Immature natural killer cell (primary cell): ENCODE data around the gene MYL2. TPM values are rescaled to one million over a fixed set of nuclear protein-coding genes. Genes with fewer than 3 reads are reported as not detected.

ENCODE experiments used
- DNase-seq, 3 donors: peaks; one replicate each; pipeline ENCODE4 v3.0.0; 2022; ENCODE audit warnings: mixed read lengths in 1 of 3
- H3K27ac Mint-ChIP-seq, 6 donors: one replicate each; pipeline ENCODE4 v1.8.0; 2020; ENCODE audit warnings: mixed read lengths in 6 of 6, mild to moderate bottlenecking in 5 of 6, inconsistent platforms in 4 of 6, moderate library complexity in 3 of 6
- H3K27me3 Mint-ChIP-seq, 3 donors: one replicate each; pipeline ENCODE4 v1.8.0; 2020 to 2021; ENCODE audit warnings: low read depth in 3 of 3, mild to moderate bottlenecking in 3 of 3, mixed read lengths in 3 of 3, moderate library complexity in 3 of 3, inconsistent platforms in 1 of 3
- H3K36me3 Mint-ChIP-seq, 3 donors: one replicate each; pipeline ENCODE4 v1.8.0; 2020; ENCODE audit warnings: mixed read lengths in 3 of 3, inconsistent platforms in 2 of 3, mild to moderate bottlenecking in 2 of 3
- H3K4me1 Mint-ChIP-seq, 2 donors: one replicate each; pipeline ENCODE4 v1.8.0; 2020; ENCODE audit warnings: inconsistent platforms in 2 of 2, mild to moderate bottlenecking in 2 of 2, mixed read lengths in 2 of 2, moderate library complexity in 1 of 2
- H3K4me3 Mint-ChIP-seq, 5 donors: one replicate each; pipeline ENCODE4 v1.8.0; 2020; ENCODE audit warnings: mild to moderate bottlenecking in 5 of 5, mixed read lengths in 5 of 5, inconsistent platforms in 3 of 5, moderate library complexity in 3 of 5
- H3K9me3 Mint-ChIP-seq, 6 donors: one replicate each; pipeline ENCODE4 v1.8.0; 2020; ENCODE audit warnings: mild to moderate bottlenecking in 6 of 6, mixed read lengths in 6 of 6, inconsistent platforms in 4 of 6, moderate library complexity in 3 of 6
- polyA plus RNA-seq, 3 donors: library from polyadenylated mRNA; unstranded; fragments of 300-500 nt; fragmentation: Illumina TruSeq; gene quantifications; one replicate each; pipeline ENCODE4 v1.2.3, GENCODE V29; 2021

MYL2 gene
- polyA plus RNA-seq, 3 donors from 2014 or later, result not detected

- no peak for DNase-seq
- H3K9me3 Mint-ChIP-seq, result no peaks in the 10 kb centered on the region
- peaks cover 0 to 5% (median 3%) of the 10 kb centered on the region in 3 donors for H3K27me3 Mint-ChIP-seq
- no peaks in the 10 kb centered on the region for H3K4me1 Mint-ChIP-seq
- no peaks in the 10 kb centered on the region for H3K36me3 Mint-ChIP-seq
- no peak overlapping the region for H3K4me3 Mint-ChIP-seq
- no peak overlapping the region for H3K27ac Mint-ChIP-seq
Measured at GRCh38 chr12:110921262-110921661, 883 bp upstream of the MYL2 start.

- H3K9me3 Mint-ChIP-seq, result no peaks in the 10 kb centered on the region
- H3K27me3 Mint-ChIP-seq, result peaks cover 0 to 3% (median 3%) of the 10 kb centered on the region in 3 donors
Measured at GRCh38 chr12:110919720-110920119, 659 bp downstream of the MYL2 start.

GRCh38 chr12:110917961-110918360 lies 2.4 kb downstream of the MYL2 start:
- Mint-ChIP-seq H3K36me3 (no peaks in the 10 kb centered on the region), H3K27ac (no peak overlapping the region)

More at GRCh38 chr12:110919720-110920119, 659 bp downstream of the MYL2 start:
- Mint-ChIP-seq H3K4me1 (no peaks in the 10 kb centered on the region), H3K36me3 (no peaks in the 10 kb centered on the region), H3K4me3 (no peak overlapping the region), H3K27ac (no peak overlapping the region)
- no peak for DNase-seq

GRCh38 chr12:110917467-110917866 lies 2.9 kb downstream of the MYL2 start:
- no peak overlapping the region for H3K27ac Mint-ChIP-seq
- H3K4me1 Mint-ChIP-seq, result no peaks in the 10 kb centered on the region
- no peaks in the 10 kb centered on the region for H3K9me3 Mint-ChIP-seq
- H3K36me3 Mint-ChIP-seq, result no peaks in the 10 kb centered on the region
- no peak overlapping the region for H3K4me3 Mint-ChIP-seq
- peaks cover 0 to 4% (median 2%) of the 10 kb centered on the region in 3 donors for H3K27me3 Mint-ChIP-seq
- no peak for DNase-seq

More at GRCh38 chr12:110917961-110918360, 2.4 kb downstream of the MYL2 start:
- Mint-ChIP-seq H3K9me3 (no peaks in the 10 kb centered on the region), H3K27me3 (peaks cover 0 to 4% (median 3%) of the 10 kb centered on the region in 3 donors), H3K4me1 (no peaks in the 10 kb centered on the region), H3K4me3 (no peak overlapping the region)
- DNase-seq, result no peak

GRCh38 chr12:110916295-110916875 lies 4.0 kb downstream of the MYL2 start:
- no peaks in the 10 kb centered on the region for H3K4me1 Mint-ChIP-seq
- no peaks in the 10 kb centered on the region for H3K9me3 Mint-ChIP-seq
- no peaks in the 10 kb centered on the region for H3K36me3 Mint-ChIP-seq
- no peak overlapping the region for H3K4me3 Mint-ChIP-seq
- H3K27me3 Mint-ChIP-seq, result peaks cover 0 to 4% (median 1%) of the 10 kb centered on the region in 3 donors
- peak overlapping the region in 1 of 6 donors; percentile 9 for H3K27ac Mint-ChIP-seq
- no peak for DNase-seq

- no peak for DNase-seq
- no peak overlapping the region for H3K4me3 Mint-ChIP-seq
- peaks cover 1 to 4% (median 2%) of the 10 kb centered on the region in 3 donors for H3K27me3 Mint-ChIP-seq
- no peaks in the 10 kb centered on the region for H3K9me3 Mint-ChIP-seq
- no peaks in the 10 kb centered on the region for H3K36me3 Mint-ChIP-seq
- H3K4me1 Mint-ChIP-seq, result no peaks in the 10 kb centered on the region
- peak overlapping the region in 1 of 6 donors; percentile 38 for H3K27ac Mint-ChIP-seq
Measured at GRCh38 chr12:110913119-110914056, 7.0 kb downstream of the MYL2 start.

GRCh38 chr12:110912263-110912662 lies 8.1 kb downstream of the MYL2 start:
- Mint-ChIP-seq H3K36me3 (no peaks in the 10 kb centered on the region), H3K4me3 (no peak overlapping the region), H3K4me1 (no peaks in the 10 kb centered on the region), H3K27ac (no peak overlapping the region), H3K27me3 (peaks cover 1 to 6% (median 2%) of the 10 kb centered on the region in 3 donors), H3K9me3 (no peaks in the 10 kb centered on the region)
- no peak for DNase-seq

- H3K36me3 Mint-ChIP-seq, result no peaks in the 10 kb centered on the region
- no peak for DNase-seq
- H3K4me3 Mint-ChIP-seq, result no peak overlapping the region
- H3K4me1 Mint-ChIP-seq, result no peaks in the 10 kb centered on the region
- H3K9me3 Mint-ChIP-seq, result no peaks in the 10 kb centered on the region
- no peak overlapping the region for H3K27ac Mint-ChIP-seq
- peaks cover 0 to 7% (median 3%) of the 10 kb centered on the region in 3 donors for H3K27me3 Mint-ChIP-seq
Measured at GRCh38 chr12:110908377-110909152, 11.8 kb downstream of the MYL2 start.

- Mint-ChIP-seq H3K36me3 (no peaks in the 10 kb centered on the region), H3K9me3 (no peaks in the 10 kb centered on the region), H3K27me3 (peaks cover 0 to 7% (median 7%) of the 10 kb centered on the region in 3 donors), H3K27ac (no peak overlapping the region), H3K4me3 (no peak overlapping the region), H3K4me1 (no peaks in the 10 kb centered on the region)
- no peak for DNase-seq
Measured at GRCh38 chr12:110907583-110907982, 12.8 kb downstream of the MYL2 start.

- Mint-ChIP-seq H3K27ac (no peak overlapping the region), H3K4me3 (no peak overlapping the region), H3K4me1 (no peaks in the 10 kb centered on the region), H3K9me3 (no peaks in the 10 kb centered on the region), H3K27me3 (peaks cover 0 to 7% (median 7%) of the 10 kb centered on the region in 3 donors), H3K36me3 (no peaks in the 10 kb centered on the region)
- DNase-seq, result no peak
Measured at GRCh38 chr12:110906985-110907384, 13.4 kb downstream of the MYL2 start.

GRCh38 chr12:110906516-110906915 lies 13.9 kb downstream of the MYL2 start:
- Mint-ChIP-seq H3K36me3 (no peaks in the 10 kb centered on the region), H3K4me3 (no peak overlapping the region), H3K4me1 (no peaks in the 10 kb centered on the region), H3K9me3 (no peaks in the 10 kb centered on the region), H3K27me3 (peaks cover 0 to 8% (median 7%) of the 10 kb centered on the region in 3 donors), H3K27ac (no peak overlapping the region)
- DNase-seq, result no peak

- DNase-seq, result no peak
- Mint-ChIP-seq H3K36me3 (no peaks in the 10 kb centered on the region), H3K4me3 (no peak overlapping the region), H3K27me3 (peaks cover 0 to 10% (median 7%) of the 10 kb centered on the region in 3 donors), H3K4me1 (no peaks in the 10 kb centered on the region), H3K9me3 (no peaks in the 10 kb centered on the region), H3K27ac (no peak overlapping the region)
Measured at GRCh38 chr12:110906083-110906482, 14.3 kb downstream of the MYL2 start.

- Mint-ChIP-seq H3K4me1 (no peaks in the 10 kb centered on the region), H3K9me3 (no peaks in the 10 kb centered on the region), H3K27me3 (peaks cover 2 to 8% (median 7%) of the 10 kb centered on the region in 3 donors), H3K27ac (no peak overlapping the region), H3K36me3 (no peaks in the 10 kb centered on the region), H3K4me3 (no peak overlapping the region)
- DNase-seq, result no peak
Measured at GRCh38 chr12:110903511-110903910, 16.9 kb downstream of the MYL2 start.

GRCh38 chr12:110901401-110901800 lies 19.0 kb downstream of the MYL2 start:
- DNase-seq, result no peak
- peaks cover 2 to 8% (median 4%) of the 10 kb centered on the region in 3 donors for H3K27me3 Mint-ChIP-seq
- no peak overlapping the region for H3K27ac Mint-ChIP-seq
- no peaks in the 10 kb centered on the region for H3K36me3 Mint-ChIP-seq
- no peaks in the 10 kb centered on the region for H3K9me3 Mint-ChIP-seq
- no peak overlapping the region for H3K4me3 Mint-ChIP-seq
- H3K4me1 Mint-ChIP-seq, result no peaks in the 10 kb centered on the region
